Measurements from ENCODE around the gene AGO4.

DNA sequence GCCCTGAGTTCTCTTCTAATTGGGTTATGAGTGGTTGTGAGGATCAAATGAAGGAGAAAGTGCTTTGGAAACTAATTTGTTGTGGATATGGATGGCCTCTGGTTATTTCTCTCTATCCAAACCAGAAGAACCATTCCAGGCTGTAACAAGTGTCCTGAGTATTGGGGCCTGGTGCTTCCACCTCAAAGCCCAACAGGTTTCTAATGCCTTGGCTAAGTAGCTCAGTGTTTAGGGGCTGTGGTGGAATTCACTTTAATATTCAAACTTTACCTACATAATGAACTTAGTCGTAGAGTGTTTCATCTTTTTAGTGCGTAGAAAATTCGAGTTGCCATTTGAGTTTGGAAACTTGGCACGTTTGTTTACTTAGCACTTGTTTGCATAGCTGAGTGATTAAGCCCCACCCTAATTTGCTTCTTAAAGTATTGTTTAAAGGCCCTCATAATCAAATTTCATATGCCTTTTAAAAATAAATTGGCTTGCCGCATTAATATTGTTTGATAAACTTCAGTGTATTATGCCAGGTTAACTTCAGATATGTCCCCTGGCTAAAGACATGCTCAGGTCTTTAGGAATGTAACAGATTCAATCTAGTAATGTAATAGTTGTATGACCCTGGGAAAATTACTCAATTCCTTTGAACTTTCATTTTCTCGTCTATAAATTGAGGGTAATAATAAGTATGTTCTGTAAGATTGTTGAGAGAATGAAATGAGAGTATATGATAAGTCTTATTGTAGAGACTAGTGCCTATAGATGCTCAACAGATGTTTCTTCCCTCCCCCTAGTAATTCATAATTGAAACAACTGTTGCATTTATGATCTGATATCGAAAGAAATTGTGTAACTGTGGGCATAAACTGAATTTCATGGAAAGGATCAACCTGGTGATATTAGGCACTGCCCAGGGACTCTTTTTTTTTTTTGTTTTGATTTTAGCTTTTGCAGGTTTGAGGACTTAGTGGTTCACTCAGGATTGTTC lies 1.6 kb downstream of the AGO4 start:
- TF ChIP-seq EZH2phosphoT487 (IDR thresholded peaks at IDR 0.05; ENCODE audit: borderline replicate concordance, low read depth, low read length), result no peak
- TF ChIP-seq, protein P1, sequence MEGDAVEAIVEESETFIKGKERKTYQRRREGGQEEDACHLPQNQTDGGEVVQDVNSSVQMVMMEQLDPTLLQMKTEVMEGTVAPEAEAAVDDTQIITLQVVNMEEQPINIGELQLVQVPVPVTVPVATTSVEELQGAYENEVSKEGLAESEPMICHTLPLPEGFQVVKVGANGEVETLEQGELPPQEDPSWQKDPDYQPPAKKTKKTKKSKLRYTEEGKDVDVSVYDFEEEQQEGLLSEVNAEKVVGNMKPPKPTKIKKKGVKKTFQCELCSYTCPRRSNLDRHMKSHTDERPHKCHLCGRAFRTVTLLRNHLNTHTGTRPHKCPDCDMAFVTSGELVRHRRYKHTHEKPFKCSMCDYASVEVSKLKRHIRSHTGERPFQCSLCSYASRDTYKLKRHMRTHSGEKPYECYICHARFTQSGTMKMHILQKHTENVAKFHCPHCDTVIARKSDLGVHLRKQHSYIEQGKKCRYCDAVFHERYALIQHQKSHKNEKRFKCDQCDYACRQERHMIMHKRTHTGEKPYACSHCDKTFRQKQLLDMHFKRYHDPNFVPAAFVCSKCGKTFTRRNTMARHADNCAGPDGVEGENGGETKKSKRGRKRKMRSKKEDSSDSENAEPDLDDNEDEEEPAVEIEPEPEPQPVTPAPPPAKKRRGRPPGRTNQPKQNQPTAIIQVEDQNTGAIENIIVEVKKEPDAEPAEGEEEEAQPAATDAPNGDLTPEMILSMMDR (conservative IDR thresholded peaks at IDR 0.05; ENCODE audit: low read length), result no peak

Data from OCI-LY7 (cell line).